Brain pericyte (primary cell): ENCODE measurements around the gene ESR2.
"Not testable (repeated sequence)": the region's sequence is repeated elsewhere in the genome, so short reads cannot be mapped to it uniquely, and the experiment has no call there.

Source experiments
- DNase-seq: peaks from one replicate; pipeline ENCODE4 v3.0.0-alpha.2; 2012; ENCODE audit warnings: low read depth, low spot score

The ESR2 gene

GRCh38 chr14:64293976-64294671 lies at the start of gene ESR2:
Gene ESR2, minus strand, starts transcription at chr14:64294371. Its CDS starts 11,386 bp downstream, at chr14:64282985.
- peak; percentile 18 for DNase-seq

GRCh38 chr14:64340560-64341196 lies 46.5 kb upstream of the ESR2 start:
- DNase-seq = no peak

- peak; percentile 94 for DNase-seq
These were observed 44.6 kb upstream of the ESR2 start for GRCh38 chr14:64338616-64339316.

GRCh38 chr14:64337888-64338615 lies 43.9 kb upstream of the ESR2 start:
- DNase-seq = peak; percentile 27

GRCh38 chr14:64329149-64329548 lies 35.0 kb upstream of the ESR2 start:
- no peak for DNase-seq

GRCh38 chr14:64326502-64326901 lies 32.3 kb upstream of the ESR2 start:
- no peak for DNase-seq

GRCh38 chr14:64324895-64325294 lies 30.7 kb upstream of the ESR2 start:
- DNase-seq = no peak

- DNase-seq = no peak
These were observed 30.3 kb upstream of the ESR2 start for GRCh38 chr14:64324461-64324860.

GRCh38 chr14:64320362-64320761 lies 26.2 kb upstream of the ESR2 start:
- DNase-seq = not testable (repeated sequence)

- not testable (repeated sequence) for DNase-seq
These were observed 24.5 kb upstream of the ESR2 start for GRCh38 chr14:64318695-64319094.

- no peak for DNase-seq
These were observed 9.3 kb upstream of the ESR2 start for GRCh38 chr14:64303471-64303917.

GRCh38 chr14:64298773-64299172 lies 4.6 kb upstream of the ESR2 start:
- no peak for DNase-seq

GRCh38 chr14:64296561-64296960 lies 2.4 kb upstream of the ESR2 start:
- no peak for DNase-seq

GRCh38 chr14:64294672-64295413 lies 672 bp upstream of the ESR2 start:
- DNase-seq = peak; percentile 21

GRCh38 chr14:64292197-64292596 lies 2.0 kb downstream of the ESR2 start:
- no peak for DNase-seq

GRCh38 chr14:64289571-64289970 lies 4.6 kb downstream of the ESR2 start:
- DNase-seq = no peak

GRCh38 chr14:64281805-64282204 lies 12.4 kb downstream of the ESR2 start:
- no peak for DNase-seq

- DNase-seq = no peak
These were observed 14.2 kb downstream of the ESR2 start for GRCh38 chr14:64279704-64280668.

- no peak for DNase-seq
These were observed 15.7 kb downstream of the ESR2 start for GRCh38 chr14:64278458-64278857.

- no peak for DNase-seq
These were observed 22.2 kb downstream of the ESR2 start for GRCh38 chr14:64272019-64272418.
